NCI-H1092 treated with DMSO at 0.1 percent for 48 hours (cell line): ENCODE data around the gene GPHA2.
"Not testable (repeated sequence)": the region's sequence is repeated elsewhere in the genome, so short reads cannot be mapped to it uniquely, and the experiment has no call there.

Source experiments
- DNase-seq: peaks from one replicate; lab custom pipeline; 2025; lab: John Stamatoyannopoulos, UW

Gene GPHA2

GRCh38 chr11:64935359-64936081 lies at the start of gene GPHA2:
GPHA2 (minus strand) TSS chr11:64935893; CDS start chr11:64935460, 433 bp downstream.
- DNase-seq: peak; percentile 8

GRCh38 chr11:64983339-64983738 lies 47.6 kb upstream of the GPHA2 start:
- DNase-seq: not testable (repeated sequence)

- no peak for DNase-seq
Measured at GRCh38 chr11:64976651-64977050, 41.0 kb upstream of the GPHA2 start.

- DNase-seq: no peak
Measured at GRCh38 chr11:64974124-64974523, 38.4 kb upstream of the GPHA2 start.

GRCh38 chr11:64971421-64972233 lies 35.9 kb upstream of the GPHA2 start, which contains the start of gene MAJIN:
MAJIN (minus strand) TSS chr11:64972108; CDS start chr11:64959405, 12,703 bp downstream.
- DNase-seq: no peak

- no peak for DNase-seq
Measured at GRCh38 chr11:64970731-64971151, 35.0 kb upstream of the GPHA2 start.

- no peak for DNase-seq
Measured at GRCh38 chr11:64969209-64969608, 33.5 kb upstream of the GPHA2 start.

GRCh38 chr11:64967375-64967774 lies 31.7 kb upstream of the GPHA2 start:
- no peak for DNase-seq

- DNase-seq: no peak
Measured at GRCh38 chr11:64963072-64963631, 27.5 kb upstream of the GPHA2 start.

GRCh38 chr11:64960719-64961118 lies 25.0 kb upstream of the GPHA2 start:
- no peak for DNase-seq

- DNase-seq: no peak
Measured at GRCh38 chr11:64959498-64959897, 23.8 kb upstream of the GPHA2 start.

GRCh38 chr11:64954201-64954600 lies 18.5 kb upstream of the GPHA2 start:
- no peak for DNase-seq

- DNase-seq: no peak
Measured at GRCh38 chr11:64951529-64951928, 15.8 kb upstream of the GPHA2 start.

GRCh38 chr11:64947208-64947814 lies 11.6 kb upstream of the GPHA2 start:
- DNase-seq: no peak

GRCh38 chr11:64936539-64936938 lies 846 bp upstream of the GPHA2 start:
- DNase-seq: no peak

GRCh38 chr11:64934682-64935358 lies 873 bp downstream of the GPHA2 start:
- DNase-seq: no peak

GRCh38 chr11:64933935-64934681 lies 1.6 kb downstream of the GPHA2 start:
- DNase-seq: no peak

- DNase-seq: no peak
Measured at GRCh38 chr11:64933213-64933934, 2.3 kb downstream of the GPHA2 start.

GRCh38 chr11:64932324-64932723 lies 3.4 kb downstream of the GPHA2 start:
- DNase-seq: no peak

GRCh38 chr11:64931290-64931689 lies 4.4 kb downstream of the GPHA2 start:
- DNase-seq: no peak
